ENCODE results near the gene NGF. TPM values are rescaled to one million over a fixed set of nuclear protein-coding genes. Genes with fewer than 3 reads are reported as not detected.

NGF gene
- total and polyA plus RNA-seq, 2 of the 8 experiments (the other 6 are each of a cell fraction or from before 2014, with no cell fraction given): 1.6 TPM; not detected in 1

Other genes starting within 250 kb of the NGF start
- gene TSPAN2, start 248.7 kb downstream of the NGF start, total RNA-seq (2021; fragmentation: NEBNext Ultra II Directional; extraction: Animal tissue kit (Norgen Biotek cat#: 25700)): 13.0 and 14.2 TPM in 2 replicates
- 7.4 and 9.5 TPM in 2 replicates for gene TSPAN2, start 248.7 kb downstream of the NGF start, polyA plus RNA-seq (2011; rRNA removed)

Data from H1 (cell line).